Measurements from ENCODE around the gene SYNPO2. TPM values are rescaled to one million over a fixed set of nuclear protein-coding genes. Genes with fewer than 3 reads are reported as not detected.

Gene SYNPO2
- total and polyA plus RNA-seq, 2 of the 13 experiments (the other 11 are each of a cell fraction or from before 2014, with no cell fraction given): not detected

DNA sequence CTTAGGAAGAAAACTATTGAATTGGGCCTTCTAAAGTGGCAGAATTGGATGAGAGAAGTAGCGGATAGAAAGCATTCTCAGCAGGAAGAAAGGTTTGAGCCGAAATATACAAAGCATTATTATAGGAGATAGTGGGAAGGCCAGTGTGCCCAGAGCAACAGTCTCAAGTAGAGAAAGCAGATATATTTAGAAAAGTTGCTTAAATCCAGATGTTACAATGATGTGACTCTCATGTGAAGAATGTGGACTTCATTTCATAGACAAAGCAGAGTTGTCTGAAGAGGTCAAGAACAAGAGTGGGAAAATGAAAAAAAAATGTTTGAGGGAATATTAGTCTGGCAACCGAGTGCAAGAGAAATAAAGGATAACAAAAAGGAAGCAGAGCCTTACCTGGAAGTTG lies 66.9 kb downstream of the SYNPO2 start:
- Histone ChIP-seq H4K20me1 (ENCODE audit: insufficient read depth, low read length) (no peaks in the 10 kb centered on the region), H3K79me2 (ENCODE audit: insufficient read depth, low read length) (no peaks in the 10 kb centered on the region), H3K4me3 (replicated peaks in 1 of 3; ENCODE audit: insufficient read depth in 1 of 3, low read depth in 2 of 3, low read length in 3 of 3) (no peak overlapping the region), H3K36me3 (replicated peaks in 1 of 2; ENCODE audit: control insufficient read depth in 1 of 2, insufficient read depth in 2 of 2, low read length in 2 of 2) (no peaks in the 10 kb centered on the region), H3K27ac (ENCODE audit: extremely low read length, insufficient read depth, low read length) (no peak overlapping the region), H3K4me2 (ENCODE audit: low read depth, low read length) (no peak overlapping the region), H3K27me3 (ENCODE audit: control insufficient read depth in 1 of 2, insufficient read depth in 2 of 2, low read length in 2 of 2) (no peaks in the 10 kb centered on the region), H3K9ac (ENCODE audit: insufficient read depth, low read depth, low read length) (no peak overlapping the region), H3K9me3 (ENCODE audit: low read length) (no peaks in the 10 kb centered on the region), H2AFZ (ENCODE audit: low read length) (no peak overlapping the region), H3K4me1 (ENCODE audit: insufficient read depth, low read length) (no peaks in the 10 kb centered on the region)
- DNase-seq (ENCODE audit: low spot score) (no peak), ATAC-seq (no peak), FAIRE-seq (no peak)
- WGBS (ENCODE audit: low lambda C conversion rate): 41% methylated on average over 3 of the region's 3 CpGs
- POLR2A ChIA-PET: no interaction called here
- BruUV-seq (replicated peaks): no TSS peak
- TF ChIP-seq NCOA1 (CRISPR knock-in tag; IDR thresholded peaks at IDR 0.05): no peak
- in situ Hi-C loops (cut with HindIII; ENCODE audit: extremely low pct_ligation_motif_present, low pct_unique_long_range_greater_than_20kb): no loop called here
- CTCF ChIA-PET (ENCODE audit: low intra/inter-chr PET ratio, low total read pairs): no interaction called here
- intact Hi-C loops (cut with micrococcal nuclease; ENCODE audit: unreplicated experiment): no loop called here

DNA sequence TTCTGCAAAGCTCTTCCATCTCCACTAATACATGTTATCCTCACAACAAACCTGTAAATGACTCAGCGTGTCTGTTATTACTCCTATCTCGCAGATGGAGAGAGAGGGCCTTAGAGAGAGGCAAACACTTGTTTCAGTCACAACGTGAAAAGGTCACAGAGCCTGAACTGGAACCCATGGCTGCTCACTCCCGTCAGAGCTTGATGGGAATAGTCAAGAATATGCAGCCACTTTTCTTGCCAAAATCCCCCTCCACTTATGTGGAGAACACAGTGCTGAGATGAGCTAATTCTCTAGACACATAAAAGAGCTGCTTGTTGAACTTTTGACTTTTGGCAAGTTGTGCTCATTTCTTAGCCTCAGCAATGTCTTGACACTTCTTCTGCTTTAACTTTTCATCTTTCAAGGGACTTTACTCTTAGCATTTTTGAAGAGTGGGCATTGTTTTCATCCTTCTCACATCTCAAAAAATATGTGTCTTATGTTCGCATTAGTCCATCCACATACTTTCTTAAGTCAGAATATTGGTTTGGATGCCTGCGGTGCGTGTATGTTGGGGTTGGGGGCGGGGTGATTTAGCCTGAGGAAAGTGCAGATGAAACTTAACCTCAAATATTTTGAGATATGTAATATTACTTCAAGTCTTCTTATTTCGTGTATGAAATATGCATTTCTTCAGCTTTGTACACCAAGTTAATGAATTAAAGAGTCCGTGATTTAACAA lies 69.2 kb downstream of the SYNPO2 start:
- H3K79me2 ChIP-seq (ENCODE audit: insufficient read depth, low read length): no peaks in the 10 kb centered on the region
- H3K4me3 ChIP-seq (replicated peaks in 1 of 3; ENCODE audit: insufficient read depth in 1 of 3, low read depth in 2 of 3, low read length in 3 of 3): no peak overlapping the region
- ChIA-PET POLR2A (no interaction called here), CTCF (ENCODE audit: low intra/inter-chr PET ratio, low total read pairs) (no interaction called here)
- no peak overlapping the region for H2AFZ ChIP-seq (ENCODE audit: low read length)
- DNase-seq (ENCODE audit: low spot score) (no peak), ATAC-seq (no peak), FAIRE-seq (no peak)
- BruUV-seq (replicated peaks): no TSS peak
- H3K9me3 ChIP-seq (ENCODE audit: low read length): no peaks in the 10 kb centered on the region
- H3K4me2 ChIP-seq (ENCODE audit: low read depth, low read length): no peak overlapping the region
- no peaks in the 10 kb centered on the region for H3K36me3 ChIP-seq (replicated peaks in 1 of 2; ENCODE audit: control insufficient read depth in 1 of 2, insufficient read depth in 2 of 2, low read length in 2 of 2)
- 29% methylated on average over 10 of the region's 10 CpGs for WGBS (ENCODE audit: low lambda C conversion rate)
- no peaks in the 10 kb centered on the region for H3K27me3 ChIP-seq (ENCODE audit: control insufficient read depth in 1 of 2, insufficient read depth in 2 of 2, low read length in 2 of 2)
- H3K4me1 ChIP-seq (ENCODE audit: insufficient read depth, low read length): no peaks in the 10 kb centered on the region
- no peaks in the 10 kb centered on the region for H4K20me1 ChIP-seq (ENCODE audit: insufficient read depth, low read length)
- no peak overlapping the region for H3K9ac ChIP-seq (ENCODE audit: insufficient read depth, low read depth, low read length)
- in situ Hi-C loops (cut with HindIII; ENCODE audit: extremely low pct_ligation_motif_present, low pct_unique_long_range_greater_than_20kb) (no loop called here), intact Hi-C loops (cut with micrococcal nuclease; ENCODE audit: unreplicated experiment) (no loop called here)
- no peak overlapping the region for H3K27ac ChIP-seq (ENCODE audit: extremely low read length, insufficient read depth, low read length)
- TF ChIP-seq, protein P1, sequence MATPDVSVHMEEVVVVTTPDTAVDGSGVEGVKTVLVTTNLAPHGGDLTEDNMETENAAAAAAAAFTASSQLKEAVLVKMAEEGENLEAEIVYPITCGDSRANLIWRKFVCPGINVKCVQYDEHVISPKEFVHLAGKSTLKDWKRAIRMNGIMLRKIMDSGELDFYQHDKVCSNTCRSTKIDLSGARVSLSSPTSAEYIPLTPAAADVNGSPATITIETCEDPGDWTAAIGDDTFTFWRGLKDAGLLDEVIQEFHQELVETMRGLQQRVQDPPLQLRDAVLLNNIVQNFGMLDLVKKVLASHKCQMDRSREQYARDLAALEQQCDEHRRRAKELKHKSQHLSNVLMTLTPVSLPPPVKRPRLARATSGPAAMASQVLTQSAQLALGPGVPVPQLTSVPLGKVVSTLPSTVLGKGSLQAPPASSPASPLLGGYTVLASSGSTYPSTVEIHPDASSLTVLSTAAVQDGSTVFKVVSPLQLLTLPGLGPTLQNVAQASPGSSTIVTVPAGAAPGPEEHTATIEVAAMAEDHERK (CRISPR knock-in tag; IDR thresholded peaks at IDR 0.05; ENCODE audit: low read depth): no peak
- no peak for TF ChIP-seq RFXANK (CRISPR knock-in tag; IDR thresholded peaks at IDR 0.05)
- TF ChIP-seq EZH2 (conservative IDR thresholded peaks at IDR 0.05; ENCODE audit: low read depth, low read length): no peak
- TF ChIP-seq ZNF766 (CRISPR knock-in tag; IDR thresholded peaks at IDR 0.05; ENCODE audit: borderline replicate concordance): no peak
- no peak for TF ChIP-seq ZBTB42 (CRISPR knock-in tag; IDR thresholded peaks at IDR 0.05)
- TF ChIP-seq, protein P2, sequence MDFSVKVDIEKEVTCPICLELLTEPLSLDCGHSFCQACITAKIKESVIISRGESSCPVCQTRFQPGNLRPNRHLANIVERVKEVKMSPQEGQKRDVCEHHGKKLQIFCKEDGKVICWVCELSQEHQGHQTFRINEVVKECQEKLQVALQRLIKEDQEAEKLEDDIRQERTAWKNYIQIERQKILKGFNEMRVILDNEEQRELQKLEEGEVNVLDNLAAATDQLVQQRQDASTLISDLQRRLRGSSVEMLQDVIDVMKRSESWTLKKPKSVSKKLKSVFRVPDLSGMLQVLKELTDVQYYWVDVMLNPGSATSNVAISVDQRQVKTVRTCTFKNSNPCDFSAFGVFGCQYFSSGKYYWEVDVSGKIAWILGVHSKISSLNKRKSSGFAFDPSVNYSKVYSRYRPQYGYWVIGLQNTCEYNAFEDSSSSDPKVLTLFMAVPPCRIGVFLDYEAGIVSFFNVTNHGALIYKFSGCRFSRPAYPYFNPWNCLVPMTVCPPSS (IDR thresholded peaks at IDR 0.05): no peak
- TF ChIP-seq, protein P3, sequence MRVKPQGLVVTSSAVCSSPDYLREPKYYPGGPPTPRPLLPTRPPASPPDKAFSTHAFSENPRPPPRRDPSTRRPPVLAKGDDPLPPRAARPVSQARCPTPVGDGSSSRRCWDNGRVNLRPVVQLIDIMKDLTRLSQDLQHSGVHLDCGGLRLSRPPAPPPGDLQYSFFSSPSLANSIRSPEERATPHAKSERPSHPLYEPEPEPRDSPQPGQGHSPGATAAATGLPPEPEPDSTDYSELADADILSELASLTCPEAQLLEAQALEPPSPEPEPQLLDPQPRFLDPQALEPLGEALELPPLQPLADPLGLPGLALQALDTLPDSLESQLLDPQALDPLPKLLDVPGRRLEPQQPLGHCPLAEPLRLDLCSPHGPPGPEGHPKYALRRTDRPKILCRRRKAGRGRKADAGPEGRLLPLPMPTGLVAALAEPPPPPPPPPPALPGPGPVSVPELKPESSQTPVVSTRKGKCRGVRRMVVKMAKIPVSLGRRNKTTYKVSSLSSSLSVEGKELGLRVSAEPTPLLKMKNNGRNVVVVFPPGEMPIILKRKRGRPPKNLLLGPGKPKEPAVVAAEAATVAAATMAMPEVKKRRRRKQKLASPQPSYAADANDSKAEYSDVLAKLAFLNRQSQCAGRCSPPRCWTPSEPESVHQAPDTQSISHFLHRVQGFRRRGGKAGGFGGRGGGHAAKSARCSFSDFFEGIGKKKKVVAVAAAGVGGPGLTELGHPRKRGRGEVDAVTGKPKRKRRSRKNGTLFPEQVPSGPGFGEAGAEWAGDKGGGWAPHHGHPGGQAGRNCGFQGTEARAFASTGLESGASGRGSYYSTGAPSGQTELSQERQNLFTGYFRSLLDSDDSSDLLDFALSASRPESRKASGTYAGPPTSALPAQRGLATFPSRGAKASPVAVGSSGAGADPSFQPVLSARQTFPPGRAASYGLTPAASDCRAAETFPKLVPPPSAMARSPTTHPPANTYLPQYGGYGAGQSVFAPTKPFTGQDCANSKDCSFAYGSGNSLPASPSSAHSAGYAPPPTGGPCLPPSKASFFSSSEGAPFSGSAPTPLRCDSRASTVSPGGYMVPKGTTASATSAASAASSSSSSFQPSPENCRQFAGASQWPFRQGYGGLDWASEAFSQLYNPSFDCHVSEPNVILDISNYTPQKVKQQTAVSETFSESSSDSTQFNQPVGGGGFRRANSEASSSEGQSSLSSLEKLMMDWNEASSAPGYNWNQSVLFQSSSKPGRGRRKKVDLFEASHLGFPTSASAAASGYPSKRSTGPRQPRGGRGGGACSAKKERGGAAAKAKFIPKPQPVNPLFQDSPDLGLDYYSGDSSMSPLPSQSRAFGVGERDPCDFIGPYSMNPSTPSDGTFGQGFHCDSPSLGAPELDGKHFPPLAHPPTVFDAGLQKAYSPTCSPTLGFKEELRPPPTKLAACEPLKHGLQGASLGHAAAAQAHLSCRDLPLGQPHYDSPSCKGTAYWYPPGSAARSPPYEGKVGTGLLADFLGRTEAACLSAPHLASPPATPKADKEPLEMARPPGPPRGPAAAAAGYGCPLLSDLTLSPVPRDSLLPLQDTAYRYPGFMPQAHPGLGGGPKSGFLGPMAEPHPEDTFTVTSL (CRISPR knock-in tag; IDR thresholded peaks at IDR 0.05; ENCODE audit: borderline replicate concordance): no peak
- TF ChIP-seq ZNF556 (CRISPR knock-in tag; IDR thresholded peaks at IDR 0.05; ENCODE audit: borderline replicate concordance): no peak
- no peak for TF ChIP-seq ARID2 (CRISPR knock-in tag; IDR thresholded peaks at IDR 0.05; ENCODE audit: borderline replicate concordance)

Measured in HepG2 (cell line).